Stimulated activated CD8-positive, alpha-beta memory T cell treated with anti-CD3 and anti-CD28 coated beads, Interleukin-2, amount 100 ng/mL, for 1 hour (primary cell): Measurements from ENCODE around the gene STEAP1B.

Experiments used
- DNase-seq, 2 donors: peaks; one replicate each; pipeline ENCODE4 v3.0.0-alpha.2; 2020; ENCODE audit warnings: low read depth in 2 of 2

The STEAP1B gene

GRCh38 chr7:22371878-22372277 is 128.1 kb downstream of the STEAP1B start:
- DNase-seq, result no peak
